T1000 (cell line): ENCODE data around the gene MYO7B.

Source experiments
- DNase-seq: peaks from one replicate; lab custom pipeline; 2025; ENCODE audit warnings: mixed read lengths; lab: John Stamatoyannopoulos, UW

MYO7B gene

DNA sequence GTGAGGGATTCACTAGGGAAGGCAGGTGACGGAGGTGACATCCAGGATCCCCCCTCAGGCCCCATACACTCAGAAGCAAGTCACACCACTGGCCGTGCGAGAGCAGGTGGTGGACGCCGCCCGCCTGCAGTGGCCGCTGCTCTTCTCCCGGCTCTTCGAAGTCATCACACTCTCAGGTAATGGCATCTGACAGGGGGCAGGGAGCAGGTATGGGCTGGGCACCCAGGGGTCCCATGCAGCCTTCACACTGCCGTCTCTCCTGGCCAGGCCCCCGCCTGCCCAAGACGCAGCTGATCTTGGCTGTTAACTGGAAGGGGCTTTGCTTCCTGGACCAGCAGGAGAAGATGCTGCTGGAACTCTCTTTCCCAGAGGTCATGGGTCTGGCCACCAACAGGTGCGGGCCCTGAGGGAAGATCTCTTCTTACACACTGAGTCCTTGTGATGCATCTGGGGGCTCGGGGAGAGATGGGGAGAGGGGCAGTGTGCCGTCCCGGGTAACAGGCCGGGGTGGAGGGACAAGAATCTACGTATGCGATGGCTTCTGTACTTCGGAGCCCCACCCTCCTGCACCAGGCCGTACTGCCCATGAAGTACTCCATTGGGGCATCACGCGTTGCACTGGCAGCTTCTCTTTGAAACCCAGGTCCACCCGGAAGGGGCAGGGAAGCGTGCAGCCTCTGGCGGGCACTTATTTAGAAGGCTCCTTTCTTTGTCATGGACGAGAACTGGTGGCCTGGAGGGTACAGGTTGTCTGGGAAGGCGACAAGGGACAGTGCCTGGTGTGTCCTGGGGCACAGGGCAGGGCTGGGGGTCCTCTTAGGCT is 91.6 kb downstream of the MYO7B start:
- no peak for DNase-seq

DNA sequence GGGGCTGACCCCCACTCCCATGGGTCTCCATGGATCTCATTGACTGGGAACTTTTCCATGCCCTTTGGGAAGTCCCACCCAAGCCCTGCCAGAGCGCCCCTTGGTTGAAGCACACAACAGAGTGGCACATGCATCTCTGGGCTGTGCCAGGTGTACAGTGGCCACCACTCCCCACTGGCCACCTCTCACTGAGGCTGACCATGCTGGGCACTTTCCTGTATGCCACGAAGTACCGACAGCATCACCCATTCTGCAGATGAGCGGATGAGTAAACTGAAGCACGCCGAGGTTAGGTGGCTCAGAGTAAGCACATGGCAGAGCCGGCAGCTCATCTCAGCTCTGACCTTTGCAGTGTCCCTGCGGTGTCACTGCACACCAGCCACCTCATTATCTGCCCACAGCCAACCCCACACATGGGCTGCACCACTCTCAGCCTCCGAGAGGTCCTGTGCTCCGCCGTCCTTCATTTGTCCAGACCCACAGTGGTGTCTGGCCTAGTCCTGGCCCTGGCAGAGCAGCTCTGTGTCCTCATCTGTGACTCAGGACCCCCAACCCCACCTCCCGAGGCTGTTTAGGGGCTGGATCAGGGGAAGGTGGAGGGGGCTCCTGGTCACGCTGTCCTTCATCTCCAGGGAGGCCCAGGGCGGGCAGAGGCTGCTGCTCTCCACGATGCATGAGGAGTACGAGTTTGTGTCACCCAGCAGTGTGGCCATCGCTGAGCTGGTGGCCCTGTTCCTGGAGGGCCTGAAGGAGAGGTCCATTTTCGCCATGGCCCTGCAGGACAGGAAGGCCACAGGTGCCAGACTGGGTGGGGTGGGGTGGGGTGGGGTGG is 92.5 kb downstream of the MYO7B start:
- DNase-seq, result no peak

DNA sequence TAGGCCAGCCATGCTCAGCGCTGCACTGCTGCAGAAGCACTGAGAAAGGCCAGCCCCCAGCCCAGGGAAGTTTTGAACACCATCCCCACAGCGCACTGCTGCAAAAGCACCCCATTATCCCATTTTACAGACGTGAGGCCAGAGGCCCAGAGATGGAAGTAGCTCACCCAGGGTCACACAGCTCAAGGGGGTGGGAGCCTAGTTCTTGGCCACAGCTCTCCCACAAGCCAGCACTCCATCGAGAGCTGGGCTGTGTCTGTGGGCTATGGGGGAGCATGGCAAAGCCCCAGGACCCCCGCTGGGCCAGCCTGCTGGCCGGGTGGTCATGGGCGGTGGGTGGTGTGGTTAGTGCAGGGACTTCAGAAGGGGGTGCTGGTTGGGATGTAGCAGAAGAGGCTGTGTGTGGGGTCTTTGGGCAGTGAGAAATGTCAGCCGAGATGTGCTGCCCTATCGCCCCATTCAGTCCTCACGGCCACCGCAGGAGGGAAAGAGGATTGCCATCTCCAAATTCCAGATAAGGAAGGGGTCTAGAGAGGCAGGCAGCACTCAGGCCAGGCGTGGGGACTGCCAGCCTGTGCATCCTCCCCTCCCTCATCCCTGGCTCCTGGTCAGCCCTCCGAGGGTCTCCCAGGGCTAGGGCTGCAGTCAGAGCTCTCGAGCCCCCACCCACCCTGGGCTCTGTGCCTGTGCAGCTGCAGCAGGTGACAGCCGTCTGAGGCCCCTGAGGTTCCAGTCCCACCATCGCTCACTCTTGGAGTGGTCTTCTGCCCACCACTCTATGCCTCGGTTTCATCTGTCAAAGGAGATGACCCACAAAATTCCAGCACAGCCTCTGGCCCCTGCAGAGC is 93.5 kb downstream of the MYO7B start:
- no peak for DNase-seq

DNA sequence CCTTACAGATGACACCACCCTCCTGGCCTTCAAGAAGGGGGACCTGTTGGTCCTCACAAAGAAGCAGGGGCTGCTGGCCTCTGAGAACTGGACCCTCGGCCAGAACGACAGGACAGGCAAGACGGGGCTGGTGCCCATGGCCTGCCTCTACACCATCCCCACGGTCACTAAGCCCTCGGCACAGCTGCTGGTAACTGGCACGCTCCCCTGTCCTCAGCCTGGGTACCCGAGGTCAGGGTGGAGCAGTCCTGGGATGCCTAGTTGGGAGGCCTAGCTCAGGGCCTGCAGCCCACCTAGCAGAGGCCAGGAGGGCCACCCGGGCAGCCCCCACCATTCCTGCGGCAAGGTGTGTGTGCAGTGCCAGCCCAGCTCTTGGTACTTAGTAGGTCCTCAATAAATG is 94.2 kb downstream of the MYO7B start:
- DNase-seq, result no peak

DNA sequence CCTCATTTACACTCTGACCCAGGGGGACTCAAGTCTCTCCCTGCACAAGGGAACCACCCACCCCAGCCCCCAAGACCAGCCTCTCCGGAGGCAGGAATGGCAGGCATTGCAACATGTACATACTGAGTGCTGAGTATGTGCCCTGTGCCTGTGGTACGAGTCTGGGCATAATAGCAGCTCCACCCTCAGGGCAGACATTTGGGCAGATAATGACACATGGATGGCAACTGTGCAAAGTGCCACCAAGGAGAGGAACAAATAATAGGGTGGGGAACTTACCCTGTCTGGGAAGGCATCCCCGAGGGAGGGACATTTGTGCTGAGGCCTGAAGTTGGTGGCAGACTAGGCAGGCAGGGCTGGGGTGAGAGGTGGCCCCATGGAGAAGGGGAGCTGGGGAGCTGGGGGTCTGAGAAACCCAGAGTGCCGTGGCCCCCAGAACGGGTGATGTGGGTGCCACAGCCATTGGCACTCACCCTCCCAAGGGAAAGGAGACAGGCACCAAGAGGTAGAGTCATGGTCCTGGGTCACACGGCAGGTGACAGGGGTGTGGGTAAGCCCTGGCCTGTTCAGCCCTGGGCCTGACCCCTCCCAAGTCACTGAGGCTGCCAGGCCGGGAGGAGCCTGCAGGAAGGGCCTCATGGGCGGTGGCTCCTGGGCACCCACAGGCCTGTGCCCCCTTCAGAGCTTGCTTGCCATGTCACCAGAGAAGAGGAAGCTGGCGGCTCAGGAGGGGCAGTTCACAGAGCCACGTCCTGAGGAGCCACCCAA is 94.8 kb downstream of the MYO7B start:
- no peak for DNase-seq

DNA sequence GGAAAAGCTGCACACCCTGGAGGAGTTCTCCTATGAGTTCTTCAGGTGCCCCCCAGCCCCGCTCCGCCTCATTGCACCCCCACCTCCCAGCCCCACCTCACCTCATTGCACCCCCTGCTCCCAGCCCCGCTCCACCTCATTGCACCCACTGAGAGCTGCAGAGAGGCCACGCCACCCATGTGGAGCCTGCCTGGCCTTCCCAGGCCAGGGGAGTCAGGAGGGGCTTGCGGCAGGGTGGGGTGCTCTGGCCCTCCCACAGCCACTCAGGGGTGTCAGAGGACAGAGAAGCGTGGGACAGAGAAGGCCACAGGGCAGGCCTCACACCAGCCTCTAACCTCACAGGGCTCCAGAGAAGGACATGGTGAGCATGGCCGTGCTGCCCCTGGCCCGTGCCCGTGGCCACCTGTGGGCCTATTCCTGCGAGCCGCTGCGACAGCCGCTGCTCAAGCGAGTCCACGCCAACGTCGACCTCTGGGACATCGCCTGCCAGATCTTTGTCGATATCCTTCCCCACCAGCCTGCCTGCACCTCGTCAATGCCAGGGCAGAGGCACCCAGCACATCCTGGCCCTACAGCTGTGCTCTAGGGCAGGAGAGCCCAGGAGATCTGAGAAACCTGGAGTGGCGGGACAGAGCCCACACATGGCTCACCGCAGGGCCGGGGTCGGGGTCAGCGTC is 95.5 kb downstream of the MYO7B start:
- no peak for DNase-seq

DNA sequence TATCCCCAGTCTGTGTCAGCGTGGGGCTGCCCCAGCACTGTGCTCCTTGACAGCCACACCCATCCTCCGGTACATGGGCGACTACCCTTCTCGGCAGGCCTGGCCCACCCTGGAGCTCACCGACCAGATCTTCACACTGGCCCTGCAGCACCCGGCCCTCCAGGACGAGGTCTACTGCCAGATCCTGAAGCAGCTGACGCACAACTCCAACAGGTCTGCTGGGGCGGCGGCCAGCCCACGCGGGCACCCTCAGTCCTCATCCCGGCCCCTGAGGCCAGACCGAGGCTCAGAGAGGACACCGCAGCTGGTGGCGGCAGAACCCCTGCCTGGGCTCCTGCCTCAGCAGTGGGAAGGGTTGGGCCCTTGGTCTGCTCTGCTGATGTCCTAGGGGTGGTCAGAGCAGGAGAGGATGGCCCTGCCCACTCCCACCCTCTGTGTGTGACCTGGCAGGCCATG is 96.1 kb downstream of the MYO7B start:
- DNase-seq, result no peak

DNA sequence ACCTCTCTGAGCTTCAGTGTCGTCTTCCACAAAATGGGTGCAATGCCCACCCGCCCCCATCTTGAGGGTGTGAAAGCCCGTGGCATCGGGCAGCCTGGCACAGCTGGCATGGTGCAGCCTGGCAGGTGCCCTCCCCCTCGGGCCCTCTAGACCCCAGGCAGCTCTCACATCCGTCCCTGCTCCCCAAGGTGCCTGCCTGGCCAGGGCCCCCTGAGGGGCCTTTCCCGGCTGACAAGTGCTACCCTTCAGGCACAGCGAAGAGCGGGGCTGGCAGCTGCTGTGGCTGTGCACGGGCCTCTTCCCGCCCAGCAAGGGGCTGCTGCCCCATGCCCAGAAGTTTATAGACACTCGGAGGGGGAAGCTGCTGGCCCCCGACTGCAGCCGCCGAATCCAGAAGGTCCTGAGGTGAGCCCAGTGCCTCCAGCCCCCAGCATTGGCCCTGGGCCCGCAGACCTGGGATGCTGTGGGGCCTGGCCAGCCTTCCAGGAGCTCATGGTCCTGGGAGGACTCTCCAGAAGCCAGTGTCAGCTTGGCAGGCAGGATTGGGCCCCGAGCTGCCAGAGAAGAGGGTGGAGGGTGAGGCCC is 96.6 kb downstream of the MYO7B start:
- DNase-seq, result no peak

DNA sequence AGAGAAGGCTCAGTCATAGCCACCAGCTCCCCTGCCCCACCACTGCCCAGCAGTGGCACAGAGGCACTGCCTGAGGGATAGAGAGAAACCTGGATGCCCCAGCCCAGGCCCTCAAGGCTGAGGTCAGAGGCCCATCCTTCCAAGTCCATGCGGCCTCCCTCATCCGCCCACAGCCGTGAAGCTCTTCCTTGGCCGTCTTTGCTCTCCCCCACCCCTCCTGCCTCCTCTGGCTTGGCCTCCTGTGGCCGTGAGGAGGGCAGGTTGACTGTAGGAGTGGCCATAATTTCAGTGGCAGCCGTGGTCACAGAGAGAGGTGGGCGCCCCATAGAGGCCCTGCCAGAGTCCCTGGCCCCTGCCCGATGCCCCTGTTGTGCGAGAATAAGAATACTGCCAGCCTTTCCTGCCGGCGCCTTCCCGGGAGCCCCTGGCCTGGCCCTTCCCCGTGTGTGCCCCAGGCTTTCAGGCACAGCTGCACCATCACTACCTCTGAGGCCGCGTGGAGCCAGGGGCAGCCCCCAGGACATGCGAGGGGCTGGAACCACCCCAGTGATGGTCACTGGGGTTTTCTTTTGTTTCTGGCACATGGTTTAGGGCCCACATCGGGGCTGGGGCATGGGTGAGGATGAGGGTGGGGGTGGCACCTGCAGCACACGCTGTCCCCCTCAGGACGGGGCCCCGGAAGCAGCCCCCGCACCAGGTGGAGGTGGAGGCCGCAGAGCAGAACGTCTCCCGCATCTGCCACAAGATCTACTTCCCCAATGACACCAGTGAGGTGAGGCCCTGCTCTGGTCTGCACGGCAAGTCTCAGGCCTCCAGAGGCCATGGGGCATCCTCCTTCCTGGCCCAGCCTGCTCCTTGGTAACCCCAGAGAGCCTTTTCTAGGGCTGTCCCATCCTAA is 97.4 kb downstream of the MYO7B start:
- DNase-seq, result no peak

DNA sequence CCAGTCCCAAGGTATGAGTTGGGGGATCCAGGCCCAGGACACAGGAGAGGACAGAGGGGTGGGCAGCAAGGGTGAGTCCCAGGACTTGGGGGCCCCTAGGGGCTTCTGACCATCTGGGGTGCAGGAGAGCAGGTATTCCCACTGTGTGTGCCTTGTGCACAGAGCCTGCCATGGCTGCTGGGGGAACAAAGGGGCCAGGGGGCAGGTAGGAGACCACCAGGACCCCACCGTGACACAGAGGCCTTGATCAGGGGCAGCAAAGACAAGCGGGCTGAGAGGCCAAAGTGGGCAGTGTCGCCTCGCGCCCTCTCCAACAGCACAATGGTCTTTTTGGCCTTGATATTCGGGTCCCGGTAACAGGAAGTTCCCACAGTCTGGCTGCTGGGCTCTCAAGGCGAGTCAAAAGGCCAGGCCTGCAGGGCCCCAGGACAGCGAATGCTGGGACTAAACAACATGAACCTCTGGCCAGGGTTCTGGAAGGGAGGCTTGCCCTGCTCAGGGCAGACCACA is 98.1 kb downstream of the MYO7B start:
- DNase-seq, result no peak

DNA sequence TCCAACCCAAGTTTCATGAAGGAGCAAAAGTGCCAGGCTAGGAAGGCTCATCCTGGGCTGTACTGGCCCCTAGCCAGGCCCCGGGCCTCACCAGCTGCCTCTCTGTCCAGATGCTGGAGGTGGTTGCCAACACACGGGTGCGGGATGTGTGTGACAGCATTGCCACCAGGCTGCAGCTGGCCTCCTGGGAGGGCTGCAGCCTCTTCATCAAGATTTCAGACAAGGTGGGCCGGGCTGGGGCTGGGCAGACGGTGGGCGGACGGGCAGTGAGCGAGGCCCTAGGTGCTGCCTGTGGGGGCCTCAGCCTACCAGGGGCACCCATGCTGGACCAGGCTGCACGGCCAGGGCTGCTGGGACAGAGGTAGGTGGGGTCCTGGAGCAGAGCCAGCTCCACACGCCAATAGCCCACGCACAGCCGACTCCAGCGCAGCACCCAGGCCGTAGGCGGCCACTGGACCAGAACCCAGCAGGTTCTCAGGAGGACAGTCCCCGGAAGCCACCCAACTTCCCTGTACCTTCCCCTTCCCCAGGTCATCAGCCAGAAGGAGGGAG is 98.7 kb downstream of the MYO7B start:
- DNase-seq, result no peak

DNA sequence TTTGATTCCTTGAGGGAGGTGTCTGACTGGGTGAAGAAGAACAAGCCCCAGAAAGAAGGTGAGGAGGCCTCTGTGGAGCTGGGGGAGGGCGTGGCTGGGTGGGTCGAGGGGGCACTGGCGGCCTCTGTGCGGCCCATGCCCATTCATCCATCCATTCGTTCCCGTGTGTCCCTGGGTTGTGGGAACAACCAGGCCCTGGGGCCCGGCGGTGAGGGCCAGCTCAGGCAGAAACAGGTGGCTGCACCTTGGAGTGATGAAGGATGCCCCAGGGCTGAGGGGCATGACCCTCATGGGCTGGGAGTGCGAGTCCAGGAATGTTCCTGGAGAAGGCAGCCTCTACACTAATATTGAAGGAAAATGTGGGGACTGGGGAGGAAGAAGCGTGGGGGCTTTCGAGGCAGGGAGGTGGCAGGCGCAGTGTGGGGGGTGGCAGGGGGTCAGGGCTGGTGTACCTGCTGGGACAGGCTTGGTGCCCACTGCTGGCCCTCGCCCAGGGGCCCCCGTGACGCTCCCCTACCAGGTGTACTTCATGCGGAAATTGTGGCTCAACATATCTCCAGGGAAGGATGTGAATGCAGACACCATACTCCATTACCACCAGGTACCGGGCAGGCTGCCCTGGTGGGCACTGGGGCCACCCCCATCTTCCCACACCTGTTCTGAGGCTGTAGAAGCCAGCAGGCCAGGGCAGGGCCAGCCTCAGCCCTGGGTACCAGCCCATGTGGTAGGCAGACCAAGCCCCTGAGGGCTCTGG is 99.3 kb downstream of the MYO7B start:
- no peak for DNase-seq

DNA sequence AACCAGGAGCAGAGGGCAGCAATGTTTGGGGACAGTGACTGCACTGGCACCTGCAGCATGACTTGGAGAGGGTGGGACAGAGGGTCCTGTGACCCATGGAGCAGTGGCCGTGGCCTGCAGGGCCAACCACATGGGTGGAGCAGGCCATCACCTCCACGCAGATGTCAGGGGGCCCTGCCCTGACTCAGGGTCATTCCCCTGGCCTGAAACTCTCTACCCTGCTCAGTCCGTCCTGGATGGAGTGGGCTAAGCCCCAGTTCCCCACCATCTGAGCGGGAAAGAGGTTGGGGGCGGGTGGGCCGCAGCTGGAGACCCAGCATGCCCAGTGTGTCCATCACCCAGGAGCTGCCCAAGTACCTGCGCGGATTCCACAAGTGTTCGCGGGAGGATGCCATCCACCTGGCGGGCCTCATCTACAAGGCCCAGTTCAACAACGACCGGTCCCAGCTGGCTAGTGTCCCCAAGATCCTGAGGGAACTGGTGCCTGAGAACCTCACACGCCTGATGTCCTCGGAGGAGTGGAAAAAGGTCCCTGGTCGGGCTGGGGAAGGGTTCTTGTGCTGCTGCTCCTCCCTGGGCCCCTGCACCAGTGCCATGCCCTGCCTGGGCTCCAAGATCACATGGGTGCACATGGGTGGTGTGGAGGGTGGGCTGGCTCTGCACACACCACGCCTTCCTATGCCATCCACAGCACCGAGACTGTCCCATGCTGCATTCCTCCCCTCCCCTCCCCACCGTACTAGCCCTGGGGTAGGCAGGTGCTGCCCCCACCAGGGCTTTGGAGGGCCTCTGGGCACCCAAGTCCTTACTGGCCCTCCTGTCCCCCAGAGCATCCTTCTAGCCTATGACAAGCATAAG is 100.1 kb downstream of the MYO7B start:
- DNase-seq, result no peak

DNA sequence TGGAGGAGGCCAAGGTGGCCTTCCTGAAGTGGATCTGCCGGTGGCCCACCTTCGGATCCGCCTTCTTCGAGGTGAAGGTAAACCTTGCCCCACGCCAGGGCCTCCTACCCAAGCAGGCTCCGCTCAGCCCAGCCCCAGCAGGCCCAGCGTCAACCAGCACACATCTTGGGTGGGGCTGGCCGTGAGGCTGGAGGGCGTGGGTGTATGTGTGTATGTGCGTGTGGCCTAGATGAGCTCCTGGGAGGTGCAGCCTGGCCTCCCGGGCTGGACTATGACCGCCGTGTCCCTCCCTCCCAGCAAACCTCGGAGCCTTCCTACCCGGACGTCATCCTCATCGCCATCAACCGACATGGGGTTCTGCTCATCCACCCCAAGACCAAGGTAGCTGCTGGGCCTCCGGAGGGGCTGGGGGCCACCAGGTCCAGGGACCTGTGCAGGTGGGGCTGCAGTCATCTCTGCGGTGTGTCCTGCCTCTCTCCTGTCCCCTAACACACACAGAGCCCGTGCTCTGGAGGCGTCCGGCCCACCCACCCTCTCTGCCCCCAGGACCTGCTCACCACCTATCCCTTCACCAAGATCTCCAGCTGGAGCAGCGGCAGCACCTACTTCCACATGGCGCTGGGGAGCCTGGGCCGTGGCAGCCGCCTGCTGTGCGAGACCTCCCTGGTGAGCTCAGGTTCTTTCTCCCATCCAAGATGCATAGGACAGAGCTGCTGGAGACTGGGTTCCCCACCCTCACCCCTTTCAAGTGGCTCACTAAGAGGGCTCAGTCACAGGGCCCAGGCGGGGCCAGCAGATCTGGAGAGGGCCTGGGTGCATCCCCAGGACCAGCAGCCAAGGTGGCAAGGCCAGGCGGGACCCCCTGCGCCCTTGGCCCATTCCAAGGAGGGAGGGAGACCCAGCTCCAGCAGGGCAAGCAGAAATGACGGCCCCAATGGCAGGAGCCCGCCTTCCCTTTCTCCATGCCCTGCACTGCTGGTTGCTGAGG is 101.1 kb downstream of the MYO7B start:
- no peak for DNase-seq

DNA sequence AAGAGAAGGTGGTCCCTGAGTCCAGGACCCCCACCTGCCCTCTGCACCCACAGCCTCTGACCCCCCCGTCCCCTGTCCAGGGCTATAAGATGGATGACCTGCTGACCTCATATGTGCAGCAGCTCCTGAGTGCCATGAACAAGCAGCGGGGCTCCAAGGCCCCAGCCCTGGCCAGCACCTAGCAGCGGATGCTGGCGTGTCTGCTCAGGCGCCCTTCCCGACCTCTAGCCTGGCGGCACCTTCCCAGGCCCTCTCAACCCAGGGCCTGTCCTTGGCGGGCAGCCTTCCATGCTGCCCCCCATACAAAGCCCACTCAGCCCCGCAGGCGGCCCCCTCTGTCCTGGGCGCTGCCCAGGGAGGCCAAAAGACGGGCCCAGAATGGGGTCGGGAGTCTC is 101.8 kb downstream of the MYO7B start:
- DNase-seq, result no peak

DNA sequence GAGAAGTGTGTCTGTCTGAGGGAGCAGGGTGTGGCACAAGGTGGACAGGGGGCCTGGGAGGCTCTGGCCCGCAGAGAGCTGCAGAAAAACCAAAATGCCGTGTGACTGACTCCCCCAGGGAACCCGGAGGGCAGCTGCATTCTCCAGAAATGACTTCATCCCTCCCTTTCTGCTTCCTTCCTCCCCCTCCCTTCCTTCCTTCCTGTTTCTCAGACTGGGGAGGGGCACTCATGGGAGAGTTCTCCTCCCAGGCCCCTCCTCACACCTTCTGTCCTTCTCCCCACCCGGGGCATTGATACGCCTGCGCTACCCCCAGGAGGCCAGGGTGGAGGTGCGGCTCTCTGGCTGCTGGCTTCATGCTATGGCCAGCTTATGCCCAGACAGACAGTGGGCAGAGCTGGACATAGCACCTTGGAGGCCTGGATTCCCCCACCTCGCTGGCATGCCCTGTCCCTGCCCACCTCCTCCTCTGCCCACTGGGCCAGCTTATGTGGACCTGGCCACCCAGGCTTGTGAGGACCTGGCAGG is 102.3 kb downstream of the MYO7B start:
- DNase-seq, result peak; percentile 68
